PC-3 (cell line): Measurements from ENCODE around the gene CXCR6.

Source experiments
- CTCF ChIP-seq: fragments of 300-600 bp; sonication (generic); conservative IDR thresholded peaks from 2 replicates; pipeline ENCODE4 v1.5.1; 2017; ENCODE audit warnings: antibody characterized with exemption, low read depth, mild to moderate bottlenecking, low read length
- EZH2 ChIP-seq: fragments of 300-600 bp; sonication (generic); IDR thresholded peaks from one replicate; pipeline ENCODE4 v1.6.1; 2017; ENCODE audit warnings: antibody characterized with exemption, mild to moderate bottlenecking, low read length; ENCODE audit not compliant: unreplicated experiment

- no peak for TF ChIP-seq CTCF
- no peak for TF ChIP-seq EZH2
These were observed 11.0 kb downstream of the CXCR6 start for GRCh38 chr3:45954306-45954705.
